ENCODE data around the gene RIMS1. TPM values are rescaled to one million over a fixed set of nuclear protein-coding genes. Genes with fewer than 3 reads are reported as not detected.

RIMS1 gene
- total and polyA plus RNA-seq, 2 donors (not counting 3 experiments of a cell fraction or from before 2014, with no cell fraction given) = 0.15 TPM; not detected in 1

- intact Hi-C loops (cut with micrococcal nuclease) = no loop called here
- no TSS peak for BruUV-seq (replicated peaks)
- Histone ChIP-seq H3K9ac (replicated peaks; ENCODE audit: extremely low read depth, insufficient read depth, low read length) (no peak overlapping the region), H3K4me1 (ENCODE audit: control insufficient read depth, extremely low read depth, insufficient read depth, low read length) (no peaks in the 10 kb centered on the region), H3K9me1 (replicated peaks; ENCODE audit: control insufficient read depth, extremely low read depth, insufficient read depth, low read length) (no peaks in the 10 kb centered on the region), H3K79me2 (ENCODE audit: control insufficient read depth, insufficient read depth, low read length) (no peaks in the 10 kb centered on the region), H3K36me3 (ENCODE audit: control insufficient read depth in 2 of 2, extremely low read depth in 1 of 2, insufficient read depth in 2 of 2, low read length in 2 of 2) (no peaks in the 10 kb centered on the region), H3K27me3 (ENCODE audit: control insufficient read depth in 2 of 2, insufficient read depth in 2 of 2, low read length in 2 of 2) (peaks cover 0 to 8% of the 10 kb centered on the region in 2 experiments), H3K9me3 (replicated peaks; ENCODE audit: control insufficient read depth, insufficient read depth, low read length) (no peaks in the 10 kb centered on the region), H4K20me1 (replicated peaks; ENCODE audit: control insufficient read depth, extremely low read depth, insufficient read depth, low read length) (no peaks in the 10 kb centered on the region), H2AFZ (ENCODE audit: low read depth, low read length) (no peak overlapping the region), H3K27ac (ENCODE audit: insufficient read depth, low read depth, low read length) (no peak overlapping the region), H3K4me2 (ENCODE audit: insufficient read depth, low read length) (no peak overlapping the region), H3K4me3 (replicated peaks in 1 of 3; ENCODE audit: insufficient read depth in 1 of 3, low read depth in 1 of 3, low read length in 3 of 3) (no peak overlapping the region)
- DNase-seq (ENCODE audit: low read depth, low spot score) = no peak
- dilution Hi-C loops (cut with MboI; ENCODE audit: extremely low pct_ligation_motif_present, low sequenced_read_pairs) = no loop called here
- ChIA-PET POLR2A (no interaction called here), CTCF (interaction anchor here (0.9 to 5.1 kb wide), 5 partner anchors 10 to 902 kb away, joined by 3 to 37 read pairs (median 3); no protein-coding TSS in a partner anchor)
- TF ChIP-seq MAX (IDR thresholded peaks at IDR 0.05; ENCODE audit: insufficient read depth, insufficient read length) (no peak), MYC (IDR thresholded peaks at IDR 0.05; ENCODE audit: low read depth, low read length) (no peak), POLR2AphosphoS5 (IDR thresholded peaks at IDR 0.05; ENCODE audit: insufficient read depth, low read depth, low read length) (no peak), JUN (IDR thresholded peaks at IDR 0.05; ENCODE audit: borderline replicate concordance, insufficient read depth, insufficient read length, low read depth) (no peak), GATA2 (IDR thresholded peaks at IDR 0.05; ENCODE audit: insufficient read depth, insufficient read length, low read depth, low read length) (no peak), EZH2 (IDR thresholded peaks at IDR 0.05; ENCODE audit: borderline replicate concordance, low read depth, low read length, severe bottlenecking) (no peak), CTCF (IDR thresholded peaks at IDR 0.05; ENCODE audit: extremely low read depth in 1 of 2, insufficient read depth in 1 of 2, low read depth in 1 of 2, low read length in 2 of 2) (no peak)
- FAIRE-seq = no peak
Measured at GRCh38 chr6:72424476-72424875, 538.1 kb downstream of the RIMS1 start.
